Measurements from ENCODE around the gene REM2. TPM values are rescaled to one million over a fixed set of nuclear protein-coding genes. Genes with fewer than 3 reads are reported as not detected.

Gene REM2
- polyA plus RNA-seq, 1 of the 3 experiments (the other 2 are of a cell fraction): 0.26 TPM

DNA sequence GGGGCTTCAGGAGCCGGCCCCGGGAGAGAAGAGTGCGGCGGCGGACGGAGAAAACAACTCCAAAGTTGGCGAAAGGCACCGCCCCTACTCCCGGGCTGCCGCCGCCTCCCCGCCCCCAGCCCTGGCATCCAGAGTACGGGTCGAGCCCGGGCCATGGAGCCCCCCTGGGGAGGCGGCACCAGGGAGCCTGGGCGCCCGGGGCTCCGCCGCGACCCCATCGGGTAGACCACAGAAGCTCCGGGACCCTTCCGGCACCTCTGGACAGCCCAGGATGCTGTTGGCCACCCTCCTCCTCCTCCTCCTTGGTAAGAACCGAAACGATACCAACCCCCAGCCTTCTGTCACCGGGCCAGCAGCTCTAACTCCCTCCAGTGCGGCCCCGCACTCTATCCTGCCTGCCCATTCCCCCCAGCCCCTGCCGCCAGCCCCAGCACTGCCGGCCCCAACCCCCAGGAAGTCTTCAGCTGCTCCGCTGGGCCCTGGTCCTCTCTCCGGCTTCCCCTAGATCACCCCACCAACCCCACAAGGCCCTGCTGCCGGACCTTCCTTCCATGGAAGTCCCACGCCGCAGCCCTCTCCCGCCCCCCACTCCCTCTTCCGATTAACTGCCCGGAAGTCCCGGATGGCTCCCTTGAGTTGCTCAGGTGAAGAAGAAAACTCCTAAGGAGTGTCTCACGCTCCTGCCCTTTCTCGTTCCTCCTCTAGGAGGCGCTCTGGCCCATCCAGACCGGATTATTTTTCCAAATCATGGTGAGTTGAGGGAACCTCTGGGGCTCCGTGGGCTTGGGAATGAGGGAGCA lies 10.8 kb upstream of the REM2 start (continued):
- 0 out of 2 replicates have a peak, but pooled peaks have one; percentile 22 for TF ChIP-seq TAF1 (IDR thresholded peaks at IDR 0.05; ENCODE audit: borderline replicate concordance, low read depth, low read length)
- no peak for TF ChIP-seq GATA2 (CRISPR knock-in tag; IDR thresholded peaks at IDR 0.05)
- TF ChIP-seq TCF12 (IDR thresholded peaks at IDR 0.05): no peak; the same call in 1 of the 2 replicates
- TF ChIP-seq JUND (IDR thresholded peaks at IDR 0.05): no peak
- TF ChIP-seq EP300 (IDR thresholded peaks at IDR 0.05; ENCODE audit: borderline replicate concordance in 1 of 2, low read depth in 1 of 2, low read length in 1 of 2): no peak
- peak; percentile 43; the same call in 1 of the 2 replicates for TF ChIP-seq ELF1 (IDR thresholded peaks at IDR 0.05)
- peak; percentile 62 for TF ChIP-seq GABPA (IDR thresholded peaks at IDR 0.05; ENCODE audit: low read depth)
- TF ChIP-seq RXRA (IDR thresholded peaks at IDR 0.05; ENCODE audit: borderline replicate concordance, low read depth): no peak
- no peak for TF ChIP-seq FOXJ3 (CRISPR knock-in tag; IDR thresholded peaks at IDR 0.05)
- no peak for TF ChIP-seq YY1 (IDR thresholded peaks at IDR 0.05; ENCODE audit: low read depth)
- TF ChIP-seq POLR2AphosphoS5 (IDR thresholded peaks at IDR 0.05; ENCODE audit: low read depth, low read length): peak; percentile 66; the same call in 1 of the 2 replicates
- no peak for TF ChIP-seq RCOR1 (IDR thresholded peaks at IDR 0.05; ENCODE audit: low read length)
- no peak for TF ChIP-seq SIN3A (IDR thresholded peaks at IDR 0.05; ENCODE audit: borderline replicate concordance, low read depth, low read length)
- no peak for TF ChIP-seq FOXM1 (IDR thresholded peaks at IDR 0.05; ENCODE audit: low read depth)
- TF ChIP-seq FOSL2 (IDR thresholded peaks at IDR 0.05; ENCODE audit: borderline replicate concordance, low read depth): no peak
- TF ChIP-seq SMC3 (IDR thresholded peaks at IDR 0.05; ENCODE audit: low read depth, low read length): peak; percentile 55
- TF ChIP-seq MAX (IDR thresholded peaks at IDR 0.05; ENCODE audit: low read depth): 0 out of 2 replicates have a peak, but pooled peaks have one; percentile 48
- TF ChIP-seq NFIC (IDR thresholded peaks at IDR 0.05; ENCODE audit: borderline replicate concordance): no peak
- TF ChIP-seq CTCF (IDR thresholded peaks at IDR 0.05): peak; percentile 97
- no peak for TF ChIP-seq USF1 (IDR thresholded peaks at IDR 0.05; ENCODE audit: borderline replicate concordance, low read depth)
